Lower leg skin (tissue), 3 donors: ENCODE data around the gene WASHC2A.
"Not testable (repeated sequence)": the region's sequence is repeated elsewhere in the genome, so short reads cannot be mapped to it uniquely, and the experiment has no call there.

Experiments used
- CTCF ChIP-seq, 3 donors: fragments of 450-650 bp; IDR thresholded peaks; one replicate each; pipeline ENCODE4 v1.5.1; 2016; ENCODE audit warnings: antibody characterized with exemption in 3 of 3, mild to moderate bottlenecking in 3 of 3, moderate library complexity in 2 of 3
- POLR2A ChIP-seq, 2 donors: fragments of 450-650 bp; IDR thresholded peaks; one replicate each; pipeline ENCODE4 v1.6.1; 2016 to 2017; ENCODE audit warnings: antibody characterized with exemption in 2 of 2, mild to moderate bottlenecking in 1 of 2, moderate library complexity in 1 of 2

- TF ChIP-seq CTCF, POLR2A (IDR thresholded peaks at IDR 0.05): not testable (repeated sequence)
Measured at GRCh38 chr10:50051995-50052660, 15.6 kb upstream of the WASHC2A start.
